Measurements from ENCODE around the gene GNAO1. TPM values are rescaled to one million over a fixed set of nuclear protein-coding genes. Genes with fewer than 3 reads are reported as not detected.

The GNAO1 gene
- total and polyA plus RNA-seq, 2 of the 13 experiments (the other 11 are each of a cell fraction or from before 2014, with no cell fraction given), result not detected

DNA sequence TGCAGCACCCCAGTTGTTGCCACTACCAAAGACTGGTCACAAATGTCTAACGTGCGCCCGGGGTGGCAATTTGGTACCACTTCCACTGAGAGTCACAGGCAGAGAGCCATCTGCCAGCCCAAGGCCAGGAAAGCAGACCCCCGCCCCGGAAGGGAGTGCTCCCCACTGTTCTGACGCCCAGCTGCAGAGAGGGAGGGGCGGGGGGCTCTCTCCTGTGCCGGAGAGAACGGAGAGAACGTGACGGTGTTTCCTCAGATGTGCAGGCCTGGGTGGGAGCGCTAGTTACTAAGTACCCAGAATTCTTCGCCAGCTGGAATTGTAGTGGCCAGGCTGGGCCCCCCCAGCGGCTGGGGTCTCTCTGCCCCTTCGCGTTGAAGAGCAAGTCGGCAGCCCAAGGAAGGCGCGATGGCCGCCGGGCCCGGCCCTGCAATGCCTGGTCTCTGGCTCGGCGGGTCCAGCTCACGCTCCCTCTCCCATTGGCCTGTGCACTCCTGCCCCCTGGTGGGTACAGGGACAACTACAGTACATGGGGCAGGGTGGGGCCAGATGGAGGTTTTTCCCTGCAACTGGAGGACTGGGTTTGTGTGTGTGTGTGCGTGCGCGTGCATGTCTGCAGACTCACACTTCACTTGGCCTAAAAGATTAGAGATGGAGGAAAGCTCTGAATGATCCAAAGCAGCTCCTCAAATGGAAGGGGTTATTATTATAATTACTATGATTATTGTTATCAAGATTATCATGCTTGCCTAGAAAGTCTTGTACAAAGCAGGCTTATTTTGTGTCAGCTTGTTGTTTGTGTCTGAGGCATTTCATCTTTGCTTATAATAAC is 126.9 kb downstream of the GNAO1 start (continued):
- TF ChIP-seq UBTF (CRISPR knock-in tag; IDR thresholded peaks at IDR 0.05), result peak; percentile 66
- TF ChIP-seq HES4 (CRISPR knock-in tag; IDR thresholded peaks at IDR 0.05; ENCODE audit: borderline replicate concordance), result peak; percentile 69; the same call in 1 of the 2 replicates
- TF ChIP-seq ISL2 (CRISPR knock-in tag; IDR thresholded peaks at IDR 0.05), result no peak
- peak; percentile 83; the same call in 1 of the 2 replicates for TF ChIP-seq ZNF547 (CRISPR knock-in tag; IDR thresholded peaks at IDR 0.05)
- 0 out of 2 replicates have a peak, but pooled peaks have one; percentile 45 for TF ChIP-seq BORCS8-MEF2B (CRISPR knock-in tag; IDR thresholded peaks at IDR 0.05)
- no peak for TF ChIP-seq PHF5A (CRISPR knock-in tag; IDR thresholded peaks at IDR 0.05; ENCODE audit: low read depth, unreplicated experiment)
- peak; percentile 70; the same call in 1 of the 2 replicates for TF ChIP-seq ZNF274 (CRISPR knock-in tag; IDR thresholded peaks at IDR 0.05)
- TF ChIP-seq ETV5 (CRISPR knock-in tag; IDR thresholded peaks at IDR 0.05; ENCODE audit: borderline replicate concordance), result no peak
- no peak for TF ChIP-seq MATR3 (CRISPR knock-in tag; IDR thresholded peaks at IDR 0.05)
- TF ChIP-seq THAP8 (CRISPR knock-in tag; IDR thresholded peaks at IDR 0.05; ENCODE audit: borderline replicate concordance), result no peak
- TF ChIP-seq RAD21 (CRISPR knock-in tag; IDR thresholded peaks at IDR 0.05), result peak; percentile 96
- TF ChIP-seq ZNF33B (CRISPR knock-in tag; IDR thresholded peaks at IDR 0.05), result 0 out of 2 replicates have a peak, but pooled peaks have one; percentile 21
- no peak for TF ChIP-seq NONO (IDR thresholded peaks at IDR 0.05)
- TF ChIP-seq NONO (CRISPR knock-in tag; conservative IDR thresholded peaks at IDR 0.05), result peak; percentile 74
- no peak for TF ChIP-seq RARG (CRISPR knock-in tag; IDR thresholded peaks at IDR 0.05; ENCODE audit: low read depth)
- TF ChIP-seq MAX (IDR thresholded peaks at IDR 0.05), result peak; percentile 45; the same call in 1 of the 2 replicates
- 0 out of 2 replicates have a peak, but pooled peaks have one; percentile 24 for TF ChIP-seq TARDBP (CRISPR knock-in tag; IDR thresholded peaks at IDR 0.05)
- 0 out of 2 replicates have a peak, but pooled peaks have one; percentile 32 for TF ChIP-seq ZNF431 (CRISPR knock-in tag; IDR thresholded peaks at IDR 0.05; ENCODE audit: borderline replicate concordance, low read depth)
- TF ChIP-seq GLI4 (CRISPR knock-in tag; IDR thresholded peaks at IDR 0.05; ENCODE audit: borderline replicate concordance), result 0 out of 2 replicates have a peak, but pooled peaks have one; percentile 48
- TF ChIP-seq, protein P1, sequence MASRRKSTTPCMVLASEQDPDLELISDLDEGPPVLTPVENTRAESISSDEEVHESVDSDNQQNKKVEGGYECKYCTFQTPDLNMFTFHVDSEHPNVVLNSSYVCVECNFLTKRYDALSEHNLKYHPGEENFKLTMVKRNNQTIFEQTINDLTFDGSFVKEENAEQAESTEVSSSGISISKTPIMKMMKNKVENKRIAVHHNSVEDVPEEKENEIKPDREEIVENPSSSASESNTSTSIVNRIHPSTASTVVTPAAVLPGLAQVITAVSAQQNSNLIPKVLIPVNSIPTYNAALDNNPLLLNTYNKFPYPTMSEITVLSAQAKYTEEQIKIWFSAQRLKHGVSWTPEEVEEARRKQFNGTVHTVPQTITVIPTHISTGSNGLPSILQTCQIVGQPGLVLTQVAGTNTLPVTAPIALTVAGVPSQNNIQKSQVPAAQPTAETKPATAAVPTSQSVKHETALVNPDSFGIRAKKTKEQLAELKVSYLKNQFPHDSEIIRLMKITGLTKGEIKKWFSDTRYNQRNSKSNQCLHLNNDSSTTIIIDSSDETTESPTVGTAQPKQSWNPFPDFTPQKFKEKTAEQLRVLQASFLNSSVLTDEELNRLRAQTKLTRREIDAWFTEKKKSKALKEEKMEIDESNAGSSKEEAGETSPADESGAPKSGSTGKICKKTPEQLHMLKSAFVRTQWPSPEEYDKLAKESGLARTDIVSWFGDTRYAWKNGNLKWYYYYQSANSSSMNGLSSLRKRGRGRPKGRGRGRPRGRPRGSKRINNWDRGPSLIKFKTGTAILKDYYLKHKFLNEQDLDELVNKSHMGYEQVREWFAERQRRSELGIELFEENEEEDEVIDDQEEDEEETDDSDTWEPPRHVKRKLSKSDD (CRISPR knock-in tag; IDR thresholded peaks at IDR 0.05; ENCODE audit: low read depth), result no peak
- TF ChIP-seq PCBP1 (IDR thresholded peaks at IDR 0.05; ENCODE audit: borderline replicate concordance, low read depth, low read length), result 0 out of 2 replicates have a peak, but pooled peaks have one; percentile 37
- no peak for TF ChIP-seq ZNF441 (CRISPR knock-in tag; IDR thresholded peaks at IDR 0.05; ENCODE audit: borderline replicate concordance)
- 0 out of 2 replicates have a peak, but pooled peaks have one; percentile 17 for TF ChIP-seq PHF20 (CRISPR knock-in tag; IDR thresholded peaks at IDR 0.05)
- TF ChIP-seq ZNF331 (CRISPR knock-in tag; IDR thresholded peaks at IDR 0.05), result peak; percentile 29; the same call in 1 of the 2 replicates

Data from HepG2 (cell line).